Heart right ventricle (tissue), 16 donors: ENCODE measurements around the gene PJVK. TPM values are rescaled to one million over a fixed set of nuclear protein-coding genes. Genes with fewer than 3 reads are reported as not detected.
"Not testable (repeated sequence)": the region's sequence is repeated elsewhere in the genome, so short reads cannot be mapped to it uniquely, and the experiment has no call there.

Source experiments
- ATAC-seq, 8 donors: fragments of 200-7000 bp; cut with Tn5 transposase; one replicate each; pipeline ENCODE4 v1.9.1; 2020; ENCODE audit warnings: mild to moderate bottlenecking in 8 of 8, moderate library complexity in 8 of 8, moderate number of reproducible peaks in 1 of 8
- DNase-seq, 2 donors: peaks; one replicate each; pipeline ENCODE4 v3.0.0-alpha.2; 2020
- H3K27ac ChIP-seq, 10 donors: fragments of 200-600 bp; sonication (generic) in 2 of 10; one replicate each; pipeline versions ENCODE4 v1.5.0 to v1.8.0; 2020 to 2022; ENCODE audit warnings: mild to moderate bottlenecking in 3 of 10
- H3K27me3 ChIP-seq, 7 donors: fragments of 200-600 bp; one replicate each; pipeline ENCODE4 v1.8.0; 2021 to 2022; ENCODE audit warnings: mild to moderate bottlenecking in 2 of 7
- H3K36me3 ChIP-seq, 9 donors: fragments of 200-600 bp; sonication (generic) in 1 of 9; one replicate each; pipeline versions ENCODE4 v1.5.0 to v1.8.0; 2020 to 2022; ENCODE audit warnings: mild to moderate bottlenecking in 2 of 9
- H3K4me1 ChIP-seq, 9 donors: fragments of 200-600 bp; sonication (generic) in 1 of 9; one replicate each; pipeline versions ENCODE4 v1.5.0 to v1.8.0; 2020 to 2022; ENCODE audit warnings: mild to moderate bottlenecking in 4 of 9
- H3K4me3 ChIP-seq, 10 donors: fragments of 200-600 bp; sonication (generic) in 2 of 10; one replicate each; pipeline versions ENCODE4 v1.5.0 to v1.8.0; 2020 to 2022; ENCODE audit warnings: mild to moderate bottlenecking in 7 of 10, moderate library complexity in 2 of 10
- H3K9me3 ChIP-seq, 11 donors: fragments of 200-600 bp in 10 of 11; sonication (generic) in 2 of 11; one replicate each; pipeline versions ENCODE4 v1.5.0 to v1.8.0; 2013 to 2022; ENCODE audit warnings: mild to moderate bottlenecking in 2 of 11, control low read depth in 1 of 11, moderate library complexity in 1 of 11
- CTCF ChIP-seq, 9 donors: fragments of 200-600 bp; sonication (generic) in 2 of 9; IDR thresholded peaks; one replicate each; pipeline versions ENCODE4 v1.5.0 to v1.8.0; 2021 to 2022; ENCODE audit warnings: antibody characterized with exemption in 9 of 9, mild to moderate bottlenecking in 5 of 9, moderate library complexity in 1 of 9
- whole genome bisulfite sequencing, 2 donors: extraction: QIAGEN DNeasy Blood & Tissue Kit; methylation state at CpG; one replicate each; pipeline ENCODE4 v1.1.7; 2013; ENCODE audit warnings: inconsistent platforms in 1 of 2; 5-methylcytosine and 5-hydroxymethylcytosine counted together
- intact Hi-C, 10 donors: fragments of 100-400 bp; cut with DNase I; formaldehyde crosslinking; loops; one replicate each; pipeline versions ENCODE4 v1.11.1 to v1.14.2; 2022
- polyA plus RNA-seq, 2 donors: library from polyadenylated mRNA; stranded (reverse); fragments of 200-250 nt; gene quantifications; one replicate each; pipeline ENCODE4 v1.2.3, GENCODE V29; 2013
- total RNA-seq, 10 donors: library from RNA; stranded (reverse); fragmentation: NEBNext Ultra II Directional in 3 of 10; extraction: Animal tissue kit (Norgen Biotek cat#: 25700) in 3 of 10; gene quantifications; one replicate each; pipeline versions ENCODE4 v1.2.1 to v1.2.4, GENCODE V29; 2021 to 2023
- donor health status: Arrhythmogenic right ventricular cardiomyopathy.
- donor health status: ischemic (EF 13 %, LVEDD 7.1; RV severe dilation, severe dysfunction).
- donor health status: healthy with polysubstance abuse.
- donor health status: DM: no; HTN: yes; CAD: no.
- donor health status: DM: no; HTN: no; CAD: no.
- donor health status: ischemic (EF 25% LVEDD 6.9; RV normal size, moderate dysfunction).
- donor health status: ischemic (EF 25% LVEDD 5.7; RV mildly dilated, moderate dysfunction).
- donor health status: healthy.
- donor health status: DM: yes; HTN: yes; CAD: no.
- donor health status: Ischemic cardiomyopathy.
- donor health status: ischemic (EF 35%, LVEDD 5.7; RV mildly dilated, moderate dysfunction).
- donor health status: nonischemic (EF 11% LVEDD 7.7; RV severe dilation, severe dysfunction).
- donor health status: DM: yes; HTN: yes; CAD: no.
- donor health status: PGD.
- donor health status: ischemic (EF 29% LVEDD 5.4; RV normal size, mild dysfunction).
- donor health status: nonischemic (EF 23%, LVEDD 6.1; RV moderate dilation, normal function).

PJVK gene
- total and polyA plus RNA-seq, 12 donors, result 0.54 to 6.6 (median 1.7) TPM

- Histone ChIP-seq H3K36me3 (peaks cover 0 to 6% (median 0%) of the 10 kb centered on the region in 9 donors), H3K4me3 (no peak overlapping the region), H3K27me3 (no peaks in the 10 kb centered on the region), H3K9me3 (peaks cover 0 to 2% (median 0%) of the 10 kb centered on the region in 11 donors), H3K4me1 (peaks cover 0 to 26% (median 9%) of the 10 kb centered on the region in 9 donors), H3K27ac (no peak overlapping the region)
- intact Hi-C loops, result loop anchor here in 3 of 10 donors (10.0 kb wide), 2 partner anchors 114 to 304 kb away; partner anchors contain the start of gene RBM45 (in 2 of the 3)
- TF ChIP-seq CTCF (IDR thresholded peaks at IDR 0.05), result peak in 3 of 9 donors; percentile 5 to 9 (median 6)
- ATAC-seq (no peak), DNase-seq (no peak)
- 65 to 76% methylated on average over 1 of the region's 1 CpG for WGBS, 2 donors
These were observed 32.1 kb upstream of the PJVK start for GRCh38 chr2:178419123-178419522.

DNA sequence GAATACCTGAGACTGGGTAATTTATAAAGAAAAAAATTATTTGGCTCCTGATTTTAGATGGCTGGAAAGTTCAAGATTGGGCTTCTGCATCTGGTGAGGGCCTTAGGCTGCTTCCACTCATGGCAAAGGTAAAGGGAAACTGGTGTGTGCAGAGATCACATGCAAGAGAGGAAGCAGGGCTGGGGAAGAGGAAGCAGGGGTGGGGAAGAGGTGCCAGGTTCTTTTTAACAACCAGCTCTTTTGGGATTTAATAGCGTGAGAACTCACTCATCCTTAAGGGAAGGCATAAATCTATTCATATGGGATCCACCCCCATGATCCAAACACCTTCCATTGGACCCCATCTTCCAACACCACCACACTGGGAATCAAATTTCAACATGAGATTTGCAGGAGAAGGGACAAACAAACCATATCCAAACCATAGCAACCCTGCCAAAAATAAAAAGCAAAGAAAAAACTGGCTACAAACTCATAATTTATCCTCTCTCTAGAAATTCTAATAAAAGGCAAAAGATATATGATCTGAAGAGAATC lies 30.6 kb upstream of the PJVK start:
- Histone ChIP-seq H3K27ac (no peak overlapping the region), H3K27me3 (no peaks in the 10 kb centered on the region), H3K4me1 (peaks cover 0 to 16% (median 1%) of the 10 kb centered on the region in 9 donors), H3K36me3 (peaks cover 0 to 6% (median 0%) of the 10 kb centered on the region in 9 donors), H3K9me3 (peaks cover 0 to 16% (median 4%) of the 10 kb centered on the region in 11 donors), H3K4me3 (no peak overlapping the region)
- no peak for DNase-seq
- intact Hi-C loops, result loop anchor here in 1 of 10 donors (5.0 kb wide), 1 partner anchor 1162 kb away; no protein-coding TSS in a partner anchor
- no peak for TF ChIP-seq CTCF (IDR thresholded peaks at IDR 0.05)
- no peak for ATAC-seq
- 45 to 48% methylated on average over 1 of the region's 1 CpG for WGBS, 2 donors

- intact Hi-C loops, result loop anchor here in 1 of 10 donors (5.0 kb wide), 1 partner anchor 1160 kb away; no protein-coding TSS in a partner anchor
- DNase-seq (no peak), ATAC-seq (no peak)
- no peaks in the 10 kb centered on the region for H3K27me3 ChIP-seq
- WGBS, 2 donors, result 75 to 95% methylated on average over 3 of the region's 3 CpGs
- TF ChIP-seq CTCF (IDR thresholded peaks at IDR 0.05), result no peak
- peaks cover 0 to 20% (median 4%) of the 10 kb centered on the region in 11 donors for H3K9me3 ChIP-seq
- H3K4me3 ChIP-seq, result no peak overlapping the region
- peaks cover 0 to 11% (median 0%) of the 10 kb centered on the region in 9 donors for H3K4me1 ChIP-seq
- H3K27ac ChIP-seq, result no peak overlapping the region
- peaks cover 0 to 16% (median 4%) of the 10 kb centered on the region in 9 donors for H3K36me3 ChIP-seq
These were observed 29.1 kb upstream of the PJVK start for GRCh38 chr2:178422097-178422496.

GRCh38 chr2:178423746-178424145 lies 27.4 kb upstream of the PJVK start:
- H3K27me3 ChIP-seq, H3K4me3 ChIP-seq, H3K27ac ChIP-seq, ATAC-seq, DNase-seq: not testable (repeated sequence)
- WGBS, 2 donors, result 93 to 94% methylated on average over 5 of the region's 5 CpGs
- peaks cover 0 to 20% (median 4%) of the 10 kb centered on the region in 11 donors for H3K9me3 ChIP-seq
- peaks cover 0 to 28% (median 7%) of the 10 kb centered on the region in 9 donors for H3K36me3 ChIP-seq
- H3K4me1 ChIP-seq, result peaks cover 0 to 11% (median 0%) of the 10 kb centered on the region in 9 donors
- intact Hi-C loops, result loop anchor here in 1 of 10 donors (5.0 kb wide), 1 partner anchor 1159 kb away; no protein-coding TSS in a partner anchor
